Right cardiac atrium (tissue), 5 donors: ENCODE data around the gene GPHN. TPM values are rescaled to one million over a fixed set of nuclear protein-coding genes. Genes with fewer than 3 reads are reported as not detected.
"Not testable (repeated sequence)": the region's sequence is repeated elsewhere in the genome, so short reads cannot be mapped to it uniquely, and the experiment has no call there.

ENCODE experiments used
- ATAC-seq, 2 donors: fragments of 200-7000 bp; cut with Tn5 transposase; one replicate each; pipeline versions ENCODE4 v1.8.0 to v1.9.1; 2020; ENCODE audit warnings: moderate library complexity in 2 of 2, mild to moderate bottlenecking in 1 of 2
- DNase-seq, 3 donors: peaks; one replicate each; pipeline ENCODE4 v3.0.0-alpha.2; 2020
- H3K27ac ChIP-seq: one replicate; pipeline ENCODE4 v1.5.1; 2013; ENCODE audit warnings: mild to moderate bottlenecking, low read length, control low read depth, moderate library complexity
- H3K27me3 ChIP-seq: one replicate; pipeline ENCODE4 v1.6.1; 2013; ENCODE audit not compliant: control insufficient read depth, insufficient read depth
- H3K4me1 ChIP-seq: one replicate; pipeline ENCODE4 v1.6.1; 2013; ENCODE audit warnings: low read length; ENCODE audit not compliant: control insufficient read depth, insufficient read depth
- H3K4me3 ChIP-seq: one replicate; pipeline ENCODE4 v1.5.1; 2013; ENCODE audit warnings: low read length, control low read depth
- H3K9me3 ChIP-seq: one replicate; pipeline ENCODE4 v1.6.1; 2013; ENCODE audit warnings: low read length; ENCODE audit not compliant: control insufficient read depth
- WGBS: extraction: QIAGEN DNeasy Blood & Tissue Kit; methylation state at CpG from one replicate; pipeline ENCODE4 v1.1.7; 2013; 5-methylcytosine and 5-hydroxymethylcytosine counted together
- intact Hi-C, 4 donors: fragments of 100-400 bp; cut with DNase I; formaldehyde crosslinking; loops; one replicate each; pipeline versions ENCODE4 v1.11.0 to v1.14.0; 2022 to 2023
- polyA plus RNA-seq: library from polyadenylated mRNA; stranded (reverse); fragments of 200-250 nt; gene quantifications from one replicate; pipeline ENCODE4 v1.2.3, GENCODE V29; 2013
- total RNA-seq, 4 donors: library from RNA; stranded (reverse); fragmentation: NEBNext Ultra II Directional; extraction: Animal tissue kit (Norgen Biotek cat#: 25700); gene quantifications; one replicate each; pipeline ENCODE4 v1.2.1, GENCODE V29; 2021
- donor health status: healthy with polysubstance abuse.
- donor health status: DM: no; HTN: yes; CAD: no.
- donor health status: DM: no; HTN: no; CAD: no.
- donor health status: DM: no; HTN: yes; CAD: no; lungs with severe emphysema.
- donor health status: DM: yes; HTN: yes; CAD: no.

GPHN gene
- total and polyA plus RNA-seq, 5 donors: 16.0 to 25.4 (median 23.0) TPM

DNA sequence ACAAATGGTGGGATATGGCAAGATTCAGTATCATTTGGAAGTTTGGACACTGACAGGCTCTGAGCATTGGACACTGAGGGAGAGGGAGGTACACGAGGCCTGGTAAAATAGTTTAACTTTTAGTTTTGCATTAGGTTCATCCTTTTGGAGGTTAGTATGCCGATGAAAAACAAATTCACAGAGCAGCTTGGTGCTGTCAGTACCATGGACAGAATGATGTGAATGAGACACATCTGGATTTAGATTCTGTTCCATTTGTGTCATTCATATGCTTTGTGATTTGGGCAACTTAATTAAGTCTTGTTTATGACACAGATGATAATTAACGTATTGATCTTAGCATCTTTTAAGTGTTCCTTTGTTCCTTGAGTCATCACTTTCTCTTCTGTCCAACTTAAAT, 33.7 kb downstream of the GPHN start:
- ATAC-seq: no peak
- Histone ChIP-seq H3K4me3 (no peak overlapping the region), H3K9me3 (no peaks in the 10 kb centered on the region), H3K4me1 (peaks cover 5% of the 10 kb centered on the region), H3K27me3 (no peaks in the 10 kb centered on the region), H3K27ac (no peak overlapping the region)
- 82% methylated on average over 3 of the region's 3 CpGs for WGBS
- DNase-seq: no peak
- intact Hi-C loops: no loop called here

DNA sequence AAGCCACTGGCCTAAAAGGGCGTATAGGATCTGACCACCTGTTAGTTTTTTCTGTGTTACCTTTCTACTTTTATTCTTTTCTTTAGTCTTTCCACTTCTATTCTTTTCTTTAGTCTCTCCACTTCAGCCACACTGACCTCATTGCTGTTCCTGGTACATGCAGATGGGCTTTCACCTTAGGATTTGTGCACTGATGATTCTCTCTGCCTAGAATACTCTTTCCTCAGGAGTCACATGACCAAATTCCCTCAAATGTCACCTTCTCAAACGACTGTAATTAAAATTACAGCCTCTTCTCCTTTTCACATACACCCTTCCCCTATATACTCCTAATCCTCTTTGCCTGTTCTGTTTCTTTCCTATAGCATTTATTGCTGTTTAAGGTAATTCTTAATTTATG, 36.0 kb downstream of the GPHN start:
- intact Hi-C loops: no loop called here
- WGBS: 56% methylated on average over 2 of the region's 2 CpGs

DNA sequence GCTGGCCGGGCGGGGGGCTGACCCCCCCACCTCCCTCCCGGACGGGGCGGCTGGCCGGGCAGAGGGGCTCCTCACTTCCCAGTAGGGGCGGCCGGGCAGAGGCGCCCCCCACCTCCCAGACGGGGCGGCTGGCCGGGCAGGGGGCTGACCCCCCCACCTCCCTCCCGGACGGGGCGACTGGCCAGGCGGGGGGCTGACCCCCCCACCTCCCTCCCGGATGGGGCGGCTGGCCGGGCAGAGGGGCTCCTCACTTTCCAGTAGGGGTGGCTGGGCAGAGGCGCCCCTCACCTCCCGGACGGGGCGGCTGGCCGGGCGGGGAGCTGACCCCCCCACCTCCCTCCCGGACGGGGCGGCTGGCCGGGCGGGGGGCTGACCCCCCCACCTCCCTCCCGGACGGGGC, 37.2 kb downstream of the GPHN start:
- H3K9me3 ChIP-seq, H3K27ac ChIP-seq, ATAC-seq, H3K4me3 ChIP-seq, H3K4me1 ChIP-seq, H3K27me3 ChIP-seq, intact Hi-C loops: not testable (repeated sequence)
- 95% methylated on average over 17 of the region's 32 CpGs for WGBS
- peak in 1 of 3 donors; percentile 39 for DNase-seq

More for the DNA sequence above, 36.0 kb downstream of the GPHN start:
- Histone ChIP-seq H3K4me1 (peaks cover 5% of the 10 kb centered on the region), H3K27ac (no peak overlapping the region), H3K4me3 (no peak overlapping the region), H3K9me3 (no peaks in the 10 kb centered on the region), H3K27me3 (no peaks in the 10 kb centered on the region)
- DNase-seq: no peak
- no peak for ATAC-seq

DNA sequence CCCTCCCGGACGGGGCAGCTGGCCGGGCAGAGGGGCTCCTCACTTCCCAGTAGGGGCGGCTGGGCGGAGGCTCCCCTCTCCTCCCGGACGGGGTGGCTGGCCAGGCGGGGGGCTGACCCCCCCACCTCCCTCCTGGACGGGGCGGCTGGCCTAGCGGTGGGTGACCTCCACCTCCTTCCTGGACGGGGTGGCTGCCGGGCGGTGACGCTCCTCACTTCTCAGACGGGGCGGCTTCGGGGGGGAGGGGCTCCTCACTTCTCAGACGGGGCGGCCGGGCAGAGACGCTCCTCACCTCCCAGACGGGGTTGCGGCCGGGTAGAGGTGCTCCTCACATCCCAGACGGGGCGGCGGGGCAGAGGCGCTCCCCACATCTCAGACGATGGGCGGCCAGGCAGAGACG, 37.8 kb downstream of the GPHN start:
- H3K4me3 ChIP-seq, H3K9me3 ChIP-seq, H3K27ac ChIP-seq, H3K27me3 ChIP-seq, ATAC-seq, intact Hi-C loops, H3K4me1 ChIP-seq: not testable (repeated sequence)
- WGBS: 96% methylated on average over 28 of the region's 32 CpGs
- DNase-seq: peak in 1 of 3 donors; percentile 57

DNA sequence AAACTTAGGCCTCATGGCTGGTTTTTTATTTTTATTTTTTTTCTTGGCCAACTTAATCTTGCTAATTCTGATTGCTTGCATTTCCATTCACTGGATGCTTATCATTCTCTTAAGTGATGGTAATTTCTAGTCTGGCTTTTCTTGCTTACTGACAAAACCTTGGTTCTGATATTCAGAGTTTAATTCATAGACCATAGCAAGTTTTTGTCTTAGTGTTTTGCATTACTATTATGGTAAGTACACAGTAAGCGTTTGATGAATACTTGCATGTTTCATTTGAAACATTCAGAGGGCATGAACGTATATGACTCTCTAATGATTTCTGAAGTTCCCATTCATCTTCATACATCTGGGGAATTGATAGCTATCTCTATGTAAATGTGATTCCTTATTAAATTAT, 55.8 kb downstream of the GPHN start:
- DNase-seq (no peak), ATAC-seq (no peak)
- H3K27me3 ChIP-seq: no peaks in the 10 kb centered on the region
- no peak overlapping the region for H3K4me3 ChIP-seq
- peaks cover 2% of the 10 kb centered on the region for H3K4me1 ChIP-seq
- WGBS: 92% methylated on average over 2 of the region's 2 CpGs
- no peak overlapping the region for H3K27ac ChIP-seq
- intact Hi-C loops: no loop called here
- no peaks in the 10 kb centered on the region for H3K9me3 ChIP-seq

DNA sequence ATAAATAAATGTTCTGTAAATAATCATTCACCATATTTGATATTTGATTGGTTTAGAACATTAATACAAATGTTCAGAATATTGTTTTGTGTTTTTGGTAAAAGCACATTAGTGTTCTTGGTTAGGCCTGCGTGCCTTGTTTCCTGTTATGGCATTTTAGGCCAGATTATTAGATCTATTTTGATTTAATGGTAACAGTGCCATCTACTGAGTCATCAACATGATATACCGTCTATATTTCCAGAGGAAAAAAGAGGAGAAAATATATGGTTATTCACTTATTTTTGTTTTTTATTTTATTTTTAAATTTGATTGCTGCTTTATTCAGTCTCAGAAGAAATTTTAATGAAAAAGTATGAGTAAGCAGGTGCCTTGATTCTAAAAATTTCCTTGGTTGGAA, 60.3 kb downstream of the GPHN start:
- Histone ChIP-seq H3K4me3 (no peak overlapping the region), H3K9me3 (no peaks in the 10 kb centered on the region), H3K4me1 (peaks cover 2% of the 10 kb centered on the region), H3K27ac (no peak overlapping the region), H3K27me3 (no peaks in the 10 kb centered on the region)
- intact Hi-C loops: no loop called here
- ATAC-seq: no peak
- DNase-seq: no peak
- 43% methylated on average over 2 of the region's 2 CpGs for whole genome bisulfite sequencing

DNA sequence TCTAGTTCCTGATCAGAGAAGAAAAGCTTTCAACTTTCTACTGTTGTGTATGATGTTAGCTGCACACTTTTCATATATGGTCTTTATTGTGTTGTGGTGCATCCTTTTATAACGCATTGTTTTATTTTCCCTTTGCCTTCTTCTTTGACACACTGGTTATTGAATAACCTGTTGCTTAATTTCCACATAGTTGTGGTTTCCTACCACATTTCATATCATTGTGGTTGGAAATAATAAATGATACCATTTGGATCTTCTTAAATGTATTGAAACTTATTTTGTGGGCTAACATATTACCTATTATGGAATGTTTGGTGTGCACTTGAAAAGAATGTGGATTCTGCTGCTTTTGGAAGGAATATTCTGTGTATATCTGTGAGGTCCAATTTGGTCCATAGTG, 64.9 kb downstream of the GPHN start:
- WGBS: 84% methylated on average over 1 of the region's 1 CpG
- Histone ChIP-seq H3K4me1 (no peaks in the 10 kb centered on the region), H3K4me3 (no peak overlapping the region), H3K27ac (no peak overlapping the region), H3K9me3 (peaks cover 2% of the 10 kb centered on the region), H3K27me3 (no peaks in the 10 kb centered on the region)
- no peak for ATAC-seq
- intact Hi-C loops: no loop called here
- no peak for DNase-seq

DNA sequence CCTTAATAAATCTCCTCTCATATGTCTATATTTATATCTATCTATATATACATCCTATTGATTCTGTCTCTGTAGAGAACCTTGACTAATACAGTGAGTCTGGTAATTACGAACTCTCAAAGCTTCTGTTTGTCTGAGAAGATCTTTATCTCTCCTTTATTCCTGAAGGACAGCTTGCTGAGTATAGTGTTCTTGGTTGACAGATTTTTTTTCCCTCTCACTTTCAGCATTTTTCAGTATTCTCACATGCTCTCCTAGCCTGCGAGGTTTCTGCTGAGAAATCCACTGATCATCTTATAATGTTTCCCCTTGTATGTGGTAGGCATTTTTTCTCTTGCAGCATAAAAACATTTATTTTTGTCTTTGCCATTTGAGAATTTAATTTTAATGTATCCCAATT, 67.1 kb downstream of the GPHN start:
- Histone ChIP-seq H3K4me3 (no peak overlapping the region), H3K4me1 (no peaks in the 10 kb centered on the region), H3K9me3 (peaks cover 2% of the 10 kb centered on the region), H3K27ac (no peak overlapping the region), H3K27me3 (no peaks in the 10 kb centered on the region)
- no peak for DNase-seq
- intact Hi-C loops: no loop called here
- 100% methylated on average over 2 of the region's 2 CpGs for WGBS
- no peak for ATAC-seq

DNA sequence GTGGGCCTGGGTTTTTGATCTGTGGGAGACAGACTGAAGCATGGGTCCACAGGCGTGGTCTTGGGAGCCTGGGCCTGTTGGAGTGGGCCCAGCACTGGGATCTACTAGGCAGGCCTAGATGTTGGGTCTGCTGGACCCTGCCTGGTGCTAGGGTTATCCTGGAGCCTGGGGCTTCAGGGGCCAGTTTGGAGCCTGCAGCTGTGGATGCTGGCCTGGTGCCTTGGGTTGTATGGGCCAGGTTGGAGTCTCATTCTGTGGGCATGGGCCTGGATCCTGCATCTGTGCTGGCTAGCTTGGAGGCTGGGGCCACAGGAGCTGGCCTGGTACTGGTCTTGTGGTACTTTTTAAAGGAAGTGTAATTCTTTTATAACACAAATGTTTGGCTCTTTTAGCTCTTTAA, 68.0 kb downstream of the GPHN start:
- H3K27me3 ChIP-seq: no peaks in the 10 kb centered on the region
- DNase-seq (no peak), ATAC-seq (no peak)
- H3K9me3 ChIP-seq: peaks cover 2% of the 10 kb centered on the region
- no peak overlapping the region for H3K27ac ChIP-seq
- intact Hi-C loops: no loop called here
- WGBS: 94% methylated on average over 1 of the region's 1 CpG
- H3K4me3 ChIP-seq: no peak overlapping the region
- no peaks in the 10 kb centered on the region for H3K4me1 ChIP-seq

DNA sequence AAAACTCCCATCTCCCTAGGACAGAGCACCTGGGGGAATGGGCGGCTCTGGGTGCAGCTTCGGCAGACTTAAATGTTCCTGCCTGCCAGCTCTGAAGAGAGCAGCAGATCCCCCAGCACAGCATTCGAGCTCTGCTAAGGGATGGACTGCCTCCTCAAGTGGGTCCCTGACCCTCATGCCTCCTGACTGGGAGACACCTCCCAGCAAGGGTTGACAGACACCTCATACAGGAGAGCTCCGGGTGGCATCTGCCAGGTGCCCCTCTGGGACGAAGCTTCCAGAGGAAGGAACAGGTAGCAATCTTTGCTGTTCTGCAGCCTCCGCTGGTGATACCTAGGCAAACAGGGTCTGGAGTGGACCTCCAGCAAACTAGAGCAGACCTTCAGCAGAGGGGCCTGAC, 79.8 kb downstream of the GPHN start:
- intact Hi-C loops, ATAC-seq, H3K27ac ChIP-seq: not testable (repeated sequence)

DNA sequence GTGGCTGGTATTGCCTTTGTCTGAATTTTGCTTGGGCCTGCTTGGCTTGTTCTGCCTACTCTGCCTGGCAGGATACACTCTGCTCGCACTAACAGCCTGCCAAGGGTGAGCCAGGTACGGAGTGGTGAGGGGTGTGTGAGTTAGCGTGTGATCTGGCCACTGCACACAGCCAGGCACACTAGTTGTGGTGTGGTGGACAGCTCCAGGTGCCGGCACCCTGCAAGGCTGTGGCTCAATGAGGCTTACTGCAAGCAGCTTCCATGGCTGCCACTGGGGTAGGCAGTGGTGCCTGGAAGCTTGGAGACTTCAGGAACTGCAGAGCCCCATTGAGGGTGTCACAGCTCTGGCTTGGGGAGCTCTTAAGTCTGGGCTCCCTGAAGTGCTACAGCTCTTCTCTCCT, 87.4 kb downstream of the GPHN start:
- H3K9me3 ChIP-seq: no peaks in the 10 kb centered on the region
- ATAC-seq: no peak
- WGBS: 97% methylated on average over 4 of the region's 4 CpGs

More for the DNA sequence above, 79.8 kb downstream of the GPHN start:
- H3K4me3 ChIP-seq, H3K4me1 ChIP-seq, DNase-seq, H3K27me3 ChIP-seq, H3K9me3 ChIP-seq: not testable (repeated sequence)
- 98% methylated on average over 6 of the region's 6 CpGs for WGBS

DNA sequence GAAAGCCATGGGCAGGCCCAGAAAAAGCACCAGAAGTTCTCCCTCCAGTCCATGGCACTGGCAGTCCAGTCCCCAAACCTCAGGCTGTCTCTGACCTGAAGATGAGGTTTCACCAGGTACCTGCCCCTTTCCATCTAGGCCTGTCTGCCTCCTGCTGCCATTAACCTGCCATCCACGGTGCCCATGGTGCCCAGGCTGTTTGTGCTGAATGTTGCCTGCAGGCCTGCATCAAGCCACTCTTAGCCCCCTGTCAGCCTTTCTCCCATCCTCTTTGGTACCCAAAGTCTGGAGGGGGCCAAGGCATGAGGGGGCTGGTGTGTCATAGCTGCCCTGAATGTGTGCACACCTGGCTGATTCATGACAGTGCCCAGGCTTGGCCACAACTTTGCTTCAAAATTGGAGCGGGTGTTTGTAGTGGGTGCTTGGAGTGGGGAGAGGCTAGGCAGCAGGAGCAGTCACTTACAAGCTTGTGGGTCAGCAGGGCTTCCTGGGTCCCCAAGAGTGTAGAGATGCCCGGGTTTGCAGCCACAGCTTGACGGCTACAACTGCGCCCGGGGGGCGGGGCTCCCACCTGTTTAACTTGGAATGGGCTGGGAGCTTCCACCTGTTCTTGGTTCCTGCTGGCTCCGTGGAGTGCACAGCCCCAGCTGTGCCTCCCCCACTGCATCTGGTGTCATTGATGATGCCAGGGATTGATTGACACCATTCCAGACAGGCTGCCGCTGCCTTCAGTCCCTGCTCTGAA, 88.5 kb downstream of the GPHN start:
- H3K27ac ChIP-seq: no peak overlapping the region
- no peaks in the 10 kb centered on the region for H3K9me3 ChIP-seq
- DNase-seq (no peak), ATAC-seq (no peak)
- no peaks in the 10 kb centered on the region for H3K4me1 ChIP-seq
- H3K4me3 ChIP-seq: no peak overlapping the region
- intact Hi-C loops: no loop called here
- H3K27me3 ChIP-seq: no peaks in the 10 kb centered on the region
- WGBS: 95% methylated on average over 9 of the region's 9 CpGs

More for the DNA sequence above, 87.4 kb downstream of the GPHN start:
- intact Hi-C loops: no loop called here
- DNase-seq: peak in 1 of 3 donors; percentile 23
- no peak overlapping the region for H3K4me3 ChIP-seq
- H3K27me3 ChIP-seq: no peaks in the 10 kb centered on the region
- H3K27ac ChIP-seq: no peak overlapping the region
- H3K4me1 ChIP-seq: no peaks in the 10 kb centered on the region
